Adipose tissue (tissue), 3 donors: ENCODE results near the gene B3GNT9. TPM values are rescaled to one million over a fixed set of nuclear protein-coding genes. Genes with fewer than 3 reads are reported as not detected.

ENCODE experiments used
- H3K27ac ChIP-seq: one replicate; pipeline ENCODE4 v1.5.1; 2013; ENCODE audit warnings: low read depth, low read length
- WGBS, 3 donors: extraction: QIAGEN DNeasy Blood & Tissue Kit; methylation state at CpG; one replicate each; pipeline ENCODE4 v1.1.7; 2013; 5-methylcytosine and 5-hydroxymethylcytosine counted together
- polyA plus RNA-seq, 3 donors: library from polyadenylated mRNA; stranded (reverse); fragments of 200-250 nt; gene quantifications; one replicate each; pipeline ENCODE4 v1.2.3, GENCODE V29; 2013
- donor health status: healthy with polysubstance abuse.
- donor health status: Bipolar disorder and iron deficiency.
- donor health status: healthy.

B3GNT9 gene
- polyA plus RNA-seq, 3 donors, result 2.5 to 6.7 (median 5.0) TPM

GRCh38 chr16:67170949-67171649 is 20.3 kb upstream of the B3GNT9 start:
- H3K27ac ChIP-seq, result no peak overlapping the region
- 39 to 48% (median 47%) methylated on average over 14 of the region's 14 CpGs for WGBS, 3 donors

DNA sequence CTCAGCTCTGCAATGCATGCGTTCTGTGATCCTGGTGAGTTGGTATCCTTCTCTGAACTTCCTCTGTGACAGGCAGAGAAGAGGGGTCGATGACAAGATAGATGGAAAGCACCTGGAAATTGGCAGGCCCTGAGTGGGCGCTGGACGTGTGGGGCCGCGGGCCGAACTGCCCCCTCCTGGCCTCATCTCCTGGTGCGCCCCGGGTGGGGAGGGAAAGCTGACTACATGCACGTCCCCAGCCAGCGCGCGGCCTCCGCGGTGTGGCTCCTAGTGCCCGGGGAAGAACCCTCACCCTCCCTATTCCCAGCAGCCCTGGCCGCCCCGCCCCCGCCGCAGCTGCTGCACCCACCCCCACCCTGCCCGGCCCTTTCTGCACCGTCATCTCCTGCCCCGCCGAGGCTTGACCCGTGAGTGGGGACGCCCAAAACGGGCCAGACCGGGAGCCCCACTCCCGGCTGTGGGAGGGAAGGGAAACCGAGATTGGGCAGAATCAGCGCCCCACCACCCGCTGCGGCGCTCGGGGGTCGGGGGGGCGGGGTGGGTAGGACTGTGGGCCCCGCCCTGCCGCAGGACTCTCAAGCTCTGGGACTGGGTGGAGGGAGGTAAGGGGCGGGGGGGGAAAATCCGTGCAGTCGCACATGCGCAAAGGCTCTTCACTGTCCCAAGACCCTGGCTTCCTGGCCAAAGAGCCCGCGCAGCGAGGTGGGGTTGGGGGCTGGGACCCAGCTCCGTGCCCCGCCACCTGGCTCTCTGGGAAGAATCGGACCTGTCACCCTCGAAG is 19.6 kb upstream of the B3GNT9 start, which contains the start of gene NOL3:
Gene NOL3 (plus strand): TSS at position 371 of the 781 bp plus-strand sequence.
- WGBS, 3 donors, result 2 to 3% (median 2%) methylated on average over 44 to 50 of the region's 50 CpGs

GRCh38 chr16:67169642-67170167 is 18.9 kb upstream of the B3GNT9 start:
- WGBS, 3 donors, result 10 to 11% (median 11%) methylated on average over 24 of the region's 24 CpGs
- no peak overlapping the region for H3K27ac ChIP-seq

More for the DNA sequence above, 19.6 kb upstream of the B3GNT9 start, which contains the start of gene NOL3:
- no peak within 1 kb of the TSS for H3K27ac ChIP-seq

- WGBS, 3 donors, result 64 to 73% (median 66%) methylated on average over 9 of the region's 9 CpGs
- H3K27ac ChIP-seq, result no peak overlapping the region
Observed at GRCh38 chr16:67169011-67169451, 18.2 kb upstream of the B3GNT9 start.

DNA sequence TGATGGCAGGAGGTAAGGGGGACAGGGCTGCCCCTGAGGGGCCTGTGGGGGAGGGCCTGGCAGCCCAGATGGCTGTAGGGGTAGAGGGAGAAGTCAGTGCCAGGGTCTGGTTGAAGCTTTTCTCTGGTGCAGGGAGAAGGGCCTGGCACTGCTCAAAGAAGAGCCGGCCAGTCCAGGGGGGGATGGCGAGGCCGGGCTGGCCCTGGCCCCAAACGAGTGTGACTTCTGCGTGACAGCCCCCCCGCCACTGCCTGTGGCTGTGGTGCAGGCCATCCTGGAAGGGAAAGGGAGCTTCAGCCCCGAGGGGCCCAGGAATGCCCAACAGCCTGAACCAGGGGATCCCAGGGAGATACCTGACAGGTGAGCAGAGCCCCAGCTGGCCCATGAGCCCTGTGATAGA is 16.8 kb upstream of the B3GNT9 start:
- WGBS, 3 donors, result 94 to 96% (median 94%) methylated on average over 7 of the region's 7 CpGs

GRCh38 chr16:67166598-67167168 is 15.9 kb upstream of the B3GNT9 start:
- H3K27ac ChIP-seq, result no peak overlapping the region
- 82 to 83% (median 83%) methylated on average over 5 of the region's 5 CpGs for WGBS, 3 donors

More for the DNA sequence above, 16.8 kb upstream of the B3GNT9 start:
- no peak overlapping the region for H3K27ac ChIP-seq

GRCh38 chr16:67166110-67166547 is 15.3 kb upstream of the B3GNT9 start:
- 42 to 54% (median 50%) methylated on average over 12 to 18 of the region's 18 CpGs for whole genome bisulfite sequencing, 3 donors

GRCh38 chr16:67165121-67166078 is 14.6 kb upstream of the B3GNT9 start:
- 15 to 26% (median 17%) methylated on average over 68 to 85 of the region's 85 CpGs for WGBS, 3 donors
- H3K27ac ChIP-seq, result no peak overlapping the region

More at GRCh38 chr16:67166110-67166547, 15.3 kb upstream of the B3GNT9 start:
- H3K27ac ChIP-seq, result no peak overlapping the region

GRCh38 chr16:67164599-67165061 is 13.8 kb upstream of the B3GNT9 start, which contains the start of gene HSF4:
TSS of gene HSF4 (plus strand) at chr16:67164745. CDS start at chr16:67164812, 67 bp downstream.
- 2 to 4% (median 2%) methylated on average over 34 to 41 of the region's 41 CpGs for WGBS, 3 donors
- no peak within 1 kb of the TSS for H3K27ac ChIP-seq

DNA sequence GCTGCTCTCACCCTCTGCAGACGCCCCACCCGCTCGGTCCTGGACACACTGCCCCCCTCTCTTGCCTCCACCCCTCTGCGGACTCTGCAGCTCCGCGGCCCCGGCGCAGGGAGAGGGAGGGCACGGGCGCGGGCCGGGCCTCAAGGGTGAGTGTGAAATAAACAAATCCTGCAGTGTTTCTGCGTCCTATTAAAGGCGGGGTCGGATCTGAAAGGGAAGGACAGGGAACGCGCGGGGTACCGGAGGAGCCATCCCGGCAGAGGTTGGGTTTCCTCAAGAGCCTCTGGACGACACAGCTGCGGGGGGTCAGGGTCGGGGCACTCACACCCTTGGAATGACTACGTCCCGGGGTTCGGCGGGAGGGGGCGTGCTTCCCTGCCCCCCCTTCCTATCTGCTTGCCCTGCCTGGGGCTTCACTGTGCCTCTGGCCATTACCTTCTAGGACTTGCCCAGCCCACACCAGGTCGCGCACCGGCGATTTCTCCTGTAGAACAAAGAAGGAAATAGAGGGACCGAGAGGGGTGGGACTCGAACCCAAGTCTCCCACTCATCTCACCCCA is 13.3 kb upstream of the B3GNT9 start:
- no peak overlapping the region for H3K27ac ChIP-seq
- whole genome bisulfite sequencing, 3 donors, result 1 to 27% (median 2%) methylated on average over 27 to 34 of the region's 34 CpGs

GRCh38 chr16:67163164-67163998 is 12.6 kb upstream of the B3GNT9 start:
- 6 to 52% (median 10%) methylated on average over 90 to 98 of the region's 99 CpGs for WGBS, 3 donors
- no peak overlapping the region for H3K27ac ChIP-seq

GRCh38 chr16:67162506-67163163 is 11.8 kb upstream of the B3GNT9 start:
- H3K27ac ChIP-seq, result no peak overlapping the region
- WGBS, 3 donors, result 29 to 60% (median 37%) methylated on average over 44 of the region's 44 CpGs

DNA sequence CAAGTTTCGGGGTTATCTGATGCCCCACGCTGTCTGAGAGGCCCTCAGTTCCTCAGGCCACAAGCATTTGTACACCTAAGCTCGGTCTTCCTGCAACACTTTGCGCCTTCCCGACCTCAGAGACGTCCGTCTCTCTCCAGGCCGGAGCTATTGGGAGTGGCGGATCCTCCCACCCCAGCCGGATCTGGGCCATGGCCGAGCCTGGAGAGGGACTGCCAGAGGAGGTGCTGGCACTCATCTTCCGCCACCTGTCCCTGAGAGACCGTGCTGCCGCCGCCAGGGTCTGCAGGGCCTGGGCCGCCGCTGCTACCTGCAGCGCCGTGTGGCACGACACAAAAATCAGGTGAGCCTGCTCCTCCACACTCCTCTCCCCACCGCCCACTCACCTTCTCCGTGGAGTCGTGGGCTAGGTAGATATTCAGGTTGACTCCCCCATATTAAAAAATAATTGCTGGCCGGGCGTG is 10.8 kb upstream of the B3GNT9 start:
- H3K27ac ChIP-seq, result no peak overlapping the region
- WGBS, 3 donors, result 57 to 66% (median 59%) methylated on average over 25 of the region's 25 CpGs

DNA sequence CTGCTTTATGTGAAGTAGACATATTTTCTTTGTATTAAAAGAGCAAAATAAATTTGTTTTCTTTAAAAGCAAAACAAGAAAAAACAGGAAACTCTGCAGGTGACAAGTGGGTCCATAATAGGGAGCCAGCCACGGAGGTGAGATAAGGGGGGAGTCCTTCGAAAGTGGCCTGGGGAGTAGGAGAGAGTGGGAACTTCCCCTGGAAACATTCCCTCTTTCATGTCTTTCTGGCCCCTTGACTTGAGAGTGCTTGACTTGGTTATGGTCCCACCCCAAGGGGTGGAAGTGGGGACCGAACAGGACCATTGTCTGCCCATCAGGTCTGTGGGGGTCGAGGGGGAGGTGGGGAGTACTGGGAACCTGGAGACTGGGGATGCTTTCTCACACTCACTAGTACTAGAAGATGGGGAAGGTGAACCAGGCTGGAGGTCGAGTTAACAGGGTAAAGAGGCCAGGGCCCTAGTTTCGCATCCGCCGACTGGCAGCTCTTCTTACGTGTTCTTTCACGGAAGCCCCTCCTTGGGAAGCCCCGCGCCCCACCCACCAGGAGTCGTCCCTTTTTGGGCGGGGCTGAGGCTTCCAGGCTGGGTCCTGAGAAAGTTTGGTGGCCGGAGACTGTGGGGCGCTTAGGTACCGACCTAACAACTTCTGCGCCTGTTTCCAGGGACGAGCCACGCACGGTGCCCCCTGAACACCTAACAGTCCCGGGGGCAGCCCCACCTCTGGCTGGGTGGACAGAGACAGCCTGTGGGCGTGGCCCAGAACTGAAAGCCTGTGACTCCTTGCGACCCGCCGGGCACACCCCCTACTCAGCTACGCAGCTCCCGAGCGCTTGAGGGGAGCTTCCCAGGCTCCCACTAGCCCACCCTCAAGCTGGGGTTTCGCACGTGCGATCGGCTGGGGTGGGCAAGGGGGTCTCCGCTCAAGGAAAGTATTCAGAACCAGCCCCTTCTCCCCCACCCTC is 8.1 kb upstream of the B3GNT9 start:
- WGBS, 3 donors, result 5 to 7% (median 7%) methylated on average over 34 of the region's 34 CpGs
- no peak overlapping the region for H3K27ac ChIP-seq
